ENCODE data around the gene KCNN3. TPM values are rescaled to one million over a fixed set of nuclear protein-coding genes. Genes with fewer than 3 reads are reported as not detected.

KCNN3 gene
- total RNA-seq, 1 donor from 2014 or later: 0.36 TPM

DNA sequence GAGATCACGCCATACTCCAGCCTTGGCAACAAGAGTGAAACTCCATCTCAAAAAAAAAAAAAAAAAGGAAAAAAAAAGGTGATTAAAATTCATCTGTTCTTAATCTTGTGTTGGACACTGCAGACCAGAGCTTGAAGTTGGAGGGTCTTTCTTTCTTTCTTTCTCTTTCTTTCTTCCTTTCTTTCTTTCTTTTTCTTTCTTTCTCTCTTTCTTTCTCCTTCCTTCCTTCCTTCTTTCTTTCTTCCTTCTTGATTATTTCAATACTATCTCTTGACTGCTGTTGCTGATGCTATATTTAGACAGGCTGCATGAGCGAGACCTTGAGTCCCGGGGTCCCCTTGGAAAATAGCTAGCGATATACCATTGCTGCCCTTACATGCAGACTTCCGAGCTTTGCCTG lies 154.7 kb downstream of the KCNN3 start:
- H3K27me3 Mint-ChIP-seq (ENCODE audit: insufficient read depth): peaks cover 8% of the 10 kb centered on the region
- H3K4me1 Mint-ChIP-seq (ENCODE audit: low read depth): peaks cover 18% of the 10 kb centered on the region
- no peaks in the 10 kb centered on the region for H3K36me3 Mint-ChIP-seq (ENCODE audit: low read depth)
- intact Hi-C loops (cut with micrococcal nuclease): no loop called here
- no peak overlapping the region for H3K4me3 Mint-ChIP-seq
- no peaks in the 10 kb centered on the region for H3K9me3 Mint-ChIP-seq
- DNase-seq (ENCODE audit: low spot score): no peak
- no peak overlapping the region for H3K27ac Mint-ChIP-seq

DNA sequence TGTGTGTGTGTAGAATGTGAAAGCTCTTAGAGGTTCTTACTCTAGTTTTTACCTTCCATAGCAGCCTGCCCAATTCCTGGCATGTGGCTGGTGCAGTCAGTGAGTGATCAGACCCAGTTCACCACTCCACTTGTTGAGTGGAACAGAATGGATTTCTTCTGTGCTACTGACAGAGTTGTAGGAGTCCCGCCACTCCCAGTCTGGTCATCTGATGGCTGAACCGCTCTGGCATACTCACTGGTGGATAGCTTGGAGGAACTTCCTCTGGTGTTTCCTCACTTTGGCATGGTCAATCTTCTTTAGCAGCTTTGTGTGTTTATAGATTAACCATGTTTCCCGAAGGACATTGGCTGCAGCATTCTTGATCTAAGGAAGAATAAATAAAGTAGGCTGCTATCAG lies 155.4 kb downstream of the KCNN3 start:
- no peak overlapping the region for H3K27ac Mint-ChIP-seq
- H3K4me3 Mint-ChIP-seq: no peak overlapping the region
- DNase-seq (ENCODE audit: low spot score): no peak
- H3K9me3 Mint-ChIP-seq: no peaks in the 10 kb centered on the region
- intact Hi-C loops (cut with micrococcal nuclease): loop anchor here (5.0 kb wide), 1 partner anchor 33 kb away; no protein-coding TSS in a partner anchor
- peaks cover 11% of the 10 kb centered on the region for H3K4me1 Mint-ChIP-seq (ENCODE audit: low read depth)
- H3K36me3 Mint-ChIP-seq (ENCODE audit: low read depth): no peaks in the 10 kb centered on the region
- peaks cover 8% of the 10 kb centered on the region for H3K27me3 Mint-ChIP-seq (ENCODE audit: insufficient read depth)

DNA sequence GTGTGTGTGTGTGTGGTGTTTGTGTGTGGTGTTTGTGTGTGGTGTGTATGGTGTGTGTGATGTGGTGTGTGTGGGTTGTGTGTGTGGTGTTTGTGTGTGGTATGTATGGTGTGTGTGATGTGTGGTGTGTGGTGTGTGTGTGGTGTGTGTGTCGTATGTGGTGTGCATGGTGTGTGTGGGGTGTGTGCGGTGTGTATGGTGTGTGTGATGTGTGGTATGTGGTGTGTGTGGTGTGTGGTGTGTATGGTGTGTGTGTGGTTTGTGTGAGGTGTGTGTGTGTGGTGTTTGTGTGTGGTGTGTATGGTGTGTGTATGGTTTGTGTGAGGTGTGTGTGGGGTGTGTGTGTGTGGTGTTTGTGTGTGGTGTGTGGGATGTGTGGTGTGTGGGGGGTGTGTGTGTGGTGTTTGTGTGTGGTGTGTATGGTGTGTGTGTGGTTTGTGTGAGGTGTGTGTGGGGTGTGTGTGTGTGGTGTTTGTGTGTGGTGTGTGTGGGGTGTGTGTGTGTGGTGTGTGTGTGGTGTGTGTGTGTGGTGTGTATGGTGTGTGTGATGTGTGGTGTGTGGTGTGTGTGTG lies 155.9 kb downstream of the KCNN3 start:
- intact Hi-C loops (cut with micrococcal nuclease): loop anchor here (5.0 kb wide), 1 partner anchor 33 kb away; no protein-coding TSS in a partner anchor
- no peak overlapping the region for H3K4me3 Mint-ChIP-seq
- H3K9me3 Mint-ChIP-seq: no peaks in the 10 kb centered on the region
- peaks cover 8% of the 10 kb centered on the region for H3K4me1 Mint-ChIP-seq (ENCODE audit: low read depth)
- peaks cover 8% of the 10 kb centered on the region for H3K27me3 Mint-ChIP-seq (ENCODE audit: insufficient read depth)
- H3K27ac Mint-ChIP-seq: no peak overlapping the region
- H3K36me3 Mint-ChIP-seq (ENCODE audit: low read depth): no peaks in the 10 kb centered on the region
- no peak for DNase-seq (ENCODE audit: low spot score)

DNA sequence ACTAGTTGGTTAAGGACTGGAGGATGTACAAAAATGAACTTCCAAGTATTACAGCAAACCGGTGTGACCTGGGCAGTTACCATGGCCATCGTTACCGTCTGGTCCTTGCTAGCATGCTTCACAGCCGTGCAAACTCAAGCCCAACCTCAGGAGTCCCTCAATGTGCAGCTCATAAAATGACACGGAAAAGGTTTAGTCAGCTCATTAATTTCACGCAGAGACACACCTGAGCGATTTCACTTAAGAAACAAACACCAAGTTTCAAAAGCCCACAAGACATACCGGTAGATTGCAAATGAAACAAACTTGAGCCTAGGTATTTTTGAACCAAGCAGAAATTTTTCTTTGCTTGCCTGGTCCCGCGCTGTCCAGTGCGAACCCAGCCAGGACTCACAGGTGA lies 157.1 kb downstream of the KCNN3 start:
- Mint-ChIP-seq H3K27ac (no peak overlapping the region), H3K4me1 (ENCODE audit: low read depth) (peaks cover 8% of the 10 kb centered on the region), H3K9me3 (no peaks in the 10 kb centered on the region), H3K27me3 (ENCODE audit: insufficient read depth) (peaks cover 8% of the 10 kb centered on the region), H3K4me3 (no peak overlapping the region), H3K36me3 (ENCODE audit: low read depth) (no peaks in the 10 kb centered on the region)
- intact Hi-C loops (cut with micrococcal nuclease): loop anchor here (5.0 kb wide), 1 partner anchor 34 kb away; no protein-coding TSS in a partner anchor
- no peak for DNase-seq (ENCODE audit: low spot score)

DNA sequence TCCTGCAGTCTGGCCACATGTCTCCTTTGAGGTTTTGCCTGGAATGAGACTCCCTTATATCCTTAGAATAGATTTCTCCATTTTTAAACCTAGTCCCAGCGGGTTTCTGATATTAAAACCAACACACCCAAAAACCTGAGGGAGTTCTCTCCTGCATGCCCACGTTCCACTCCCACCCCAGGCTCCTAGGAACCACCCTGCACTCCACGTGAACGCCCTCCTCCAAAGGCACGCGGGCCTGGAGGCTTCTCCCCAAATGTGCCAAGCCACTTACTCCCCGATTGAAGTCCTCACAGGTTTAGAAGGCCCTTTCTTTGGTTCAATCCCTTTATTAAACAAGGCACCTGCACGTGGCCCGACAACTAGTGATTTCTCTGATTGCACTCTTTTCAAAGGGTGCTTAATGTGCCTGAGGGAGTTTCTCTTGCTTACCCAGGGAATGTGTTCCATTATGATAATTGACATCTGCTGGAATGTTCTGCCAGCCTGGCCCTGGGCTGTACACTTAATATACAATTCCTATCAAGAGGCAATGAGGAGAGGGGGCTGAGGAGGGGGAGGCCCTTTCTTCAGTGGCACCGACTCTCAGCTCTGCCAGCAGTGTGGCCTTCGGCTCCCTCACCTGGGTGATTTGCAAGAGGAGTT lies 157.8 kb downstream of the KCNN3 start:
- no peak overlapping the region for H3K27ac Mint-ChIP-seq
- peaks cover 8% of the 10 kb centered on the region for H3K27me3 Mint-ChIP-seq (ENCODE audit: insufficient read depth)
- no peak for DNase-seq (ENCODE audit: low spot score)
- peaks cover 8% of the 10 kb centered on the region for H3K4me1 Mint-ChIP-seq (ENCODE audit: low read depth)
- H3K36me3 Mint-ChIP-seq (ENCODE audit: low read depth): no peaks in the 10 kb centered on the region
- no peaks in the 10 kb centered on the region for H3K9me3 Mint-ChIP-seq
- intact Hi-C loops (cut with micrococcal nuclease): loop anchor here (5.0 kb wide), 1 partner anchor 35 kb away; no protein-coding TSS in a partner anchor
- no peak overlapping the region for H3K4me3 Mint-ChIP-seq

DNA sequence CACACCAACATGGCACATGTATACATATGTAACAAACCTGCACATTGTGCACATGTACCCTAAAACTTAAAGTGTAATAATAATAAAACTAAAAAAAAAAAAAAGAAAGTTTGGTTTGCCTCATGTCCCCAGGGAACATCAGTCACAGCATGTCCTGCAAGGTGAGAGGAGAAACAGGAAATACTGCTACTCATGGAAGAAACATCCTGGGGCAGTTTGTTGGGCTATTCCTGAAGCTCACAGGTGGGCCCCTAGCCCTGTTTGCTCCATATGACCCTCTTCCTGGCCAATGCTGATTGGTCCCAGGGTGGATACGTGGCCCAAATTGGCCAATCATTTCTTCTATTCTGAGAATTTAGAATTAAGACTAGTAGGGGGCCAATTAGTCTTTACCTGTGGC lies 158.7 kb downstream of the KCNN3 start:
- intact Hi-C loops (cut with micrococcal nuclease): loop anchor here (5.0 kb wide), 1 partner anchor 36 kb away; no protein-coding TSS in a partner anchor
- peaks cover 8% of the 10 kb centered on the region for H3K4me1 Mint-ChIP-seq (ENCODE audit: low read depth)
- H3K9me3 Mint-ChIP-seq: no peaks in the 10 kb centered on the region
- peaks cover 8% of the 10 kb centered on the region for H3K27me3 Mint-ChIP-seq (ENCODE audit: insufficient read depth)
- H3K27ac Mint-ChIP-seq: no peak overlapping the region
- H3K36me3 Mint-ChIP-seq (ENCODE audit: low read depth): no peaks in the 10 kb centered on the region
- H3K4me3 Mint-ChIP-seq: no peak overlapping the region
- no peak for DNase-seq (ENCODE audit: low spot score)

- Mint-ChIP-seq H3K9me3 (no peaks in the 10 kb centered on the region), H3K27ac (no peak overlapping the region), H3K4me3 (no peak overlapping the region), H3K4me1 (ENCODE audit: low read depth) (no peaks in the 10 kb centered on the region), H3K27me3 (ENCODE audit: insufficient read depth) (peaks cover 8% of the 10 kb centered on the region), H3K36me3 (ENCODE audit: low read depth) (no peaks in the 10 kb centered on the region)
- intact Hi-C loops (cut with micrococcal nuclease): loop anchor here (5.0 kb wide), 1 partner anchor 37 kb away; no protein-coding TSS in a partner anchor
- no peak for DNase-seq (ENCODE audit: low spot score)
Observed at GRCh38 chr1:154710106-154710505, 160.0 kb downstream of the KCNN3 start.

DNA sequence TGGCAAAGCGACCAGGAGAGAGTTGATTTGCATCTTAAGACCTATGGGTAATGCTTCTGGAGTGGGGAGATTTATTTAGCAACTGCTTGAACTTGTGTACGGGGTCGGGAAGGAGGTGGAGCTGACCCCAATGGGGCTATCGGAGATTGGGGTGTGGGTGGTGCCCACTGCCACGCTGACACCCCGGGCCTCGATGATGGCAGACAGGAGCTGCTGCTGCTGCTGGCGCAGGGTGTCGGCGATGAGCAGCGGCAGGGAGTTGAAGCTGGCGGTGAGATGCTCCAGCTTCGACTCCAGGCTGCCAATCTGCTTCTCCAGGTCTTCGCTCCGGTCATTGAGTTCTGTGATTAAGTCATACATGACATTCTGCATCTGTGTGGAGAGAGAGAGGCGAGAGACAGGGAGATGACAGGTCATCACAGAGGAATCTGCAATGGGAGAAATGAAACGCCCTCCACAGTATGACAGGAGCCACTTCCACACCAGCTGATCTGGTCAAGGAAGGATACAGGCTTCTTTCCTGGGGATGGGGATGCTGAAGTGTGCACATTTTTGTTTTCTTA lies 162.1 kb downstream of the KCNN3 start:
- H3K27ac Mint-ChIP-seq: no peak overlapping the region
- no peaks in the 10 kb centered on the region for H3K36me3 Mint-ChIP-seq (ENCODE audit: low read depth)
- intact Hi-C loops (cut with micrococcal nuclease): no loop called here
- no peak overlapping the region for H3K4me3 Mint-ChIP-seq
- no peaks in the 10 kb centered on the region for H3K4me1 Mint-ChIP-seq (ENCODE audit: low read depth)
- no peak for DNase-seq (ENCODE audit: low spot score)
- no peaks in the 10 kb centered on the region for H3K9me3 Mint-ChIP-seq
- H3K27me3 Mint-ChIP-seq (ENCODE audit: insufficient read depth): peaks cover 16% of the 10 kb centered on the region

DNA sequence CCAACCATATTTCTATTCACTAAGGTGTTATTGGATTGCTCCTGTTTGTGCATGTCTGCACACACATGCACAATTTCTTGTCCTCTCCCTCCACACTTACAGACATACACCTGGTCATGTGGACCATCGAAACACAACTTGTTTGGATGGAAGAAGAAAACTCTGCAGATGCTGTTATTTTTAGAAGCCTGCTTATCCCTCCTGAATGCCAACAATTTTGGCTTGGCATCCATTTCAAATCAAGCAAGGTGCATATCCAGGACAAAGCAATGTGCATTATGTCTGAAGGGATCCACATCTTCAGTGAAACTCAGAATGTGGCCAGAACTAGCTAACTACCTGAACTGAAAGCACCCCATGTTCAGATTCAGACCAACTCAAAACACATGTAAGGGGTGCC lies 163.2 kb downstream of the KCNN3 start:
- Mint-ChIP-seq H3K27ac (no peak overlapping the region), H3K36me3 (ENCODE audit: low read depth) (no peaks in the 10 kb centered on the region), H3K4me1 (ENCODE audit: low read depth) (no peaks in the 10 kb centered on the region), H3K4me3 (no peak overlapping the region), H3K9me3 (no peaks in the 10 kb centered on the region), H3K27me3 (ENCODE audit: insufficient read depth) (peaks cover 14% of the 10 kb centered on the region)
- DNase-seq (ENCODE audit: low spot score): no peak
- intact Hi-C loops (cut with micrococcal nuclease): no loop called here

DNA sequence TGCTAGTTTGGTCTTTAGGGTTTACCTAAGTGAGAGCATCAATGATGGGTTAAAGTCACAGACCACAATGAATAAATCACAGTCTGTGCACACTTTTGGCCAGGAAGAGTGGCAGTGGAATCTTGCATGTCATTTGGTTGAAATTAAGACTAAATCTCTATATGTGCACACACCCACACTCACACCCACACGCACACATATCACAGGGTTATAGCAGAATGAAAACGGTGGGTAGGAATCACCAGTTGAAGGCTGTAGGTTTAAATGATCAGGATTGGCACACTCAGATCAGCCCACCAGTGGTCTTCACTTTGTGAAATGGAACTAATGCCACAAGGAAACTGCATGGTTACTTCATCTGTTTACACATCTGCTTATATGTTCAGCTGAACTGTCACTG lies 164.5 kb downstream of the KCNN3 start:
- no peaks in the 10 kb centered on the region for H3K9me3 Mint-ChIP-seq
- H3K27ac Mint-ChIP-seq: no peak overlapping the region
- no peak overlapping the region for H3K4me3 Mint-ChIP-seq
- H3K36me3 Mint-ChIP-seq (ENCODE audit: low read depth): no peaks in the 10 kb centered on the region
- no peak for DNase-seq (ENCODE audit: low spot score)
- H3K27me3 Mint-ChIP-seq (ENCODE audit: insufficient read depth): peaks cover 14% of the 10 kb centered on the region
- intact Hi-C loops (cut with micrococcal nuclease): no loop called here
- no peaks in the 10 kb centered on the region for H3K4me1 Mint-ChIP-seq (ENCODE audit: low read depth)

GRCh38 chr1:154703170-154703569 lies 166.9 kb downstream of the KCNN3 start:
- peaks cover 4% of the 10 kb centered on the region for H3K4me1 Mint-ChIP-seq (ENCODE audit: low read depth)
- H3K27ac Mint-ChIP-seq: no peak overlapping the region
- H3K9me3 Mint-ChIP-seq: no peaks in the 10 kb centered on the region
- peaks cover 17% of the 10 kb centered on the region for H3K27me3 Mint-ChIP-seq (ENCODE audit: insufficient read depth)
- no peaks in the 10 kb centered on the region for H3K36me3 Mint-ChIP-seq (ENCODE audit: low read depth)
- no peak overlapping the region for H3K4me3 Mint-ChIP-seq
- no peak for DNase-seq (ENCODE audit: low spot score)
- intact Hi-C loops (cut with micrococcal nuclease): no loop called here

DNA sequence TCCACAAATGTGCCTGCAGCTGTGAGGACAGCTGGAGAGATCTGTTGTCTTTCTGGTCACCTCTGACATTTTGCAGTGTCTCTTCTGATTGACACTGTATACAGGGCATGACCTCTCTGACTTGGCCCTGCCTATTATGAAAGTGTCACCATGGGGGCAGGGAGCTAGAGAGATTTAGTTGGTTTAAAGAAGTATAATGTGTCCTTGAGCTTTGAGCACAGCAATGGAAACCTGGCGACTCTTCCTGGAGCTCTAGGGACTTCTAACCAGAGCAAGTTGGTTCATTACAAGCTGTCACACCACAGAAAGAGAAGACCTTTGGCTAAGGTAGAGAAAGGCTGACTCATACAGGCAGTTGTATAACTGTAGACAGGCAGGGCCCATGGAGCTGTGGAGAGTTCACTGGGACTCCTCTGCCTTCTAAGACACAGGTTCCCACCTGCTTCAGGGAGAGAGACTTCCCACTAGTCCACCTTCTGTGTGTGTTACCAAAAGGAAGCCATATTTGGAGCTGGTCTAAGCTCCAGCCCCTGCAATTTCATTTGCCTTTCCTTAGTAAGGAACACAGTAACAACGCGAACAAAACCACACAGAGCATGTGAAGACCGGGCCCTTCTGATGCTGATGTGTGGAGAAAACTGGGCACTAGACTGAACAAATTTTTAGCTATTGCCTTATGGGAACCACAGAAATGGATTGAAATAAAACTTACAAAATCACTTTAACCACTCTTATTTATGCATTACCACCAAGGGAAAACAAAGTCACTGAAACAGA lies 171.6 kb downstream of the KCNN3 start:
- Mint-ChIP-seq H3K27ac (no peak overlapping the region), H3K4me3 (no peak overlapping the region), H3K36me3 (ENCODE audit: low read depth) (no peaks in the 10 kb centered on the region), H3K4me1 (ENCODE audit: low read depth) (peaks cover 6% of the 10 kb centered on the region), H3K27me3 (ENCODE audit: insufficient read depth) (peaks cover 28% of the 10 kb centered on the region), H3K9me3 (no peaks in the 10 kb centered on the region)
- DNase-seq (ENCODE audit: low spot score): no peak
- intact Hi-C loops (cut with micrococcal nuclease): loop anchor here (10.0 kb wide), 1 partner anchor 46 kb away; no protein-coding TSS in a partner anchor

- H3K27ac Mint-ChIP-seq: no peak overlapping the region
- H3K9me3 Mint-ChIP-seq: no peaks in the 10 kb centered on the region
- H3K36me3 Mint-ChIP-seq (ENCODE audit: low read depth): no peaks in the 10 kb centered on the region
- peaks cover 26% of the 10 kb centered on the region for H3K27me3 Mint-ChIP-seq (ENCODE audit: insufficient read depth)
- intact Hi-C loops (cut with micrococcal nuclease): loop anchor here (10.0 kb wide), 1 partner anchor 47 kb away; no protein-coding TSS in a partner anchor
- no peak overlapping the region for H3K4me3 Mint-ChIP-seq
- peaks cover 6% of the 10 kb centered on the region for H3K4me1 Mint-ChIP-seq (ENCODE audit: low read depth)
- no peak for DNase-seq (ENCODE audit: low spot score)
Observed at GRCh38 chr1:154697710-154698109, 172.4 kb downstream of the KCNN3 start.
